ENCODE results near the gene COL8A1.

GRCh38 chr3:99683465-99683864 is 45.1 kb downstream of the COL8A1 start:
- TF ChIP-seq YY1 (IDR thresholded peaks at IDR 0.05; ENCODE audit: extremely low read depth, insufficient replicate concordance, low read depth, low read length) (no peak), POLR2AphosphoS5 (IDR thresholded peaks at IDR 0.05; ENCODE audit: low read depth, low read length) (no peak), CTCF (IDR thresholded peaks at IDR 0.05 in 2 of 3, conservative IDR thresholded peaks at IDR 0.05 in 1 of 3; ENCODE audit: borderline replicate concordance in 1 of 3, insufficient read depth in 1 of 3, low read depth in 2 of 3, low read length in 2 of 3) (no peak), EZH2 (IDR thresholded peaks at IDR 0.05) (no peak), MAX (IDR thresholded peaks at IDR 0.05) (no peak), SP1 (IDR thresholded peaks at IDR 0.05; ENCODE audit: low read depth) (no peak), POLR2A (IDR thresholded peaks at IDR 0.05; ENCODE audit: borderline replicate concordance, extremely low read depth, insufficient read depth, insufficient read length) (no peak)

All from HCT116 (cell line).